ENCODE measurements around the gene DENND4B.
"Not testable (repeated sequence)": the region's sequence is repeated elsewhere in the genome, so short reads cannot be mapped to it uniquely, and the experiment has no call there.

- TF ChIP-seq CTCF (IDR thresholded peaks at IDR 0.05 in 2 of 3, conservative IDR thresholded peaks at IDR 0.05 in 1 of 3; ENCODE audit: insufficient read depth in 2 of 3, low read depth in 1 of 3, low read length in 3 of 3); ZNF282 (CRISPR knock-in tag; IDR thresholded peaks at IDR 0.05); ZBTB7A (IDR thresholded peaks at IDR 0.05; ENCODE audit: borderline replicate concordance, control insufficient read depth, low read depth, low read length); USF2 (CRISPR knock-in tag; IDR thresholded peaks at IDR 0.05); POLR2AphosphoS5 (IDR thresholded peaks at IDR 0.05; ENCODE audit: control insufficient read depth, insufficient read depth, low read depth, low read length); EP300 (IDR thresholded peaks at IDR 0.05; ENCODE audit: low read length); HNRNPL (IDR thresholded peaks at IDR 0.05; ENCODE audit: low read depth, low read length); ZNF277 (CRISPR knock-in tag; IDR thresholded peaks at IDR 0.05; ENCODE audit: borderline replicate concordance); BHLHE40 (IDR thresholded peaks at IDR 0.05; ENCODE audit: low read length); ZNF589 (CRISPR knock-in tag; IDR thresholded peaks at IDR 0.05; ENCODE audit: low read depth); HDAC2 (IDR thresholded peaks at IDR 0.05); PREB (CRISPR knock-in tag; IDR thresholded peaks at IDR 0.05); THAP12 (CRISPR knock-in tag; IDR thresholded peaks at IDR 0.05): not testable (repeated sequence)
Measured at GRCh38 chr1:153891042-153891441, 55.5 kb downstream of the DENND4B start.

Data from K562 (cell line).